ENCODE measurements around the gene THSD7A.

Gene THSD7A

DNA sequence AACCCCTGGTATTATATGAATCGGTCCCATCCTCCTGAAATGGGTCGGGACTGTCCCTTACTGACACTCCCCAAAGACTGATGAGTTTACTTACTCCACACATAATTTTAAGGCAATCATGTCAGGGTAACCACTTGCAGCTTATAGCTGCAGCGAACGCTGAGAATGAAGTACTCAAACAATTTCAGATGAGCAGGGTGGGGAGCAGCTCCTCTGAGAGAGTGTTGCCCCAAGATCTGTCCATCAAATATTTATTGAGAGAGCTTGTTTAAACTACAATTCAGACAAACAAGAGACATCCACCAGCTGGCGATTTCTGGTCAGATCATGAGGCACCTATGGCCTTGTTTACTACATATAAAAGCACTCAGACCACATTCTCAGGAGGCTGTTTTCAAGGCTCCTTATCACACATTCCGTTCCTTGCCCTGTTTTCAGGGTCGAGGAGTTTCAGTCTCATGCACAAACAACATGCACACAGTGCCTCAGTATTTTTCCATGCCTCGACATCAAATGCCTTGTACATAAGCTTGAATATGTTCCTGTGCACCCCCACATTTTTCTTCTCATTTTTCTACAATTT lies 80.1 kb downstream of the THSD7A start:
- DNase-seq (ENCODE audit: low read depth in 2 of 2): no peak

DNA sequence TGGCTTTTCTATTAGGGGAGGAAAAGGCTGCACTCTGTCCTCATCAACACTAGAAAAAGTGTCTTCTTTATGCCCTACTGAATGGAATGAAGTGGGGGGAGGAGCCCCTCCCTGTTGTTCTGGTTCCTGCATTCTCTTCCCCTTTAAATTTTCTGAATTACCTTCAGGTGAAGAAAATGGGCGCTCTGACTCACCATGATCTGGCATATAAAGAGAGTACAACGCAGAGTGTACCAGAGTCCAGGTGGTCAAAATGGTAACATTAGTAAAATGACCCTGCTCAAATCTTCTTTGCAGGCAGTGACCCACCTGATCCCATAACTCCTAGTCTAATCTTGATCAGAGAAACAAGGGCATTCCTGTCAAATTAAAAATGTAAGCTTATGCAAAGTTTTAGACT lies 80.7 kb downstream of the THSD7A start:
- DNase-seq (ENCODE audit: low read depth in 2 of 2): no peak

- no peak for DNase-seq (ENCODE audit: low read depth in 2 of 2)
Measured at GRCh38 chr7:11750191-11750590, 81.8 kb downstream of the THSD7A start.

DNA sequence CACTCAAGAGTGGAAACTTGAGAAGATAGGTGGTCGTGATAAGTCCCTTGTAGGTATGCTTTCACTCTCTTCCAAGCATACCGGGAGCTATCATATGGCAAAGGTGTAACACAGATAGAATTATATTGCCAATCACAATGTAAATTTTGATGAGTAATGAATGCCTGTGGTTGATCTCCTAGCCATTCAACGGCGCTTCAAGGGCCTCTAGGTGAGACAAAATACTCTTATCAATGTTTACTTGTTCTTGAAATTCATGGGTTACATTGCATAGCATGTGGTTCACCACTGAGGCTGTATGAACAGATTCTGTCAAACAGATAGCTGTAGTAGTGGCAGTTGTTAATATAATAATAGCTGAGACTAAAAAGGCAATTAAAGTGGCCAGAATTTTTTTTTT lies 82.4 kb downstream of the THSD7A start:
- DNase-seq (ENCODE audit: low read depth in 2 of 2): no peak

GRCh38 chr7:11748884-11749283 lies 83.1 kb downstream of the THSD7A start:
- no peak for DNase-seq (ENCODE audit: low read depth in 2 of 2)

- no peak for DNase-seq (ENCODE audit: low read depth in 2 of 2)
Measured at GRCh38 chr7:11747715-11748485, 84.1 kb downstream of the THSD7A start.

- DNase-seq (ENCODE audit: low read depth in 2 of 2): no peak
Measured at GRCh38 chr7:11746591-11746990, 85.4 kb downstream of the THSD7A start.

GRCh38 chr7:11743548-11743947 lies 88.5 kb downstream of the THSD7A start:
- no peak for DNase-seq (ENCODE audit: low read depth in 2 of 2)

DNA sequence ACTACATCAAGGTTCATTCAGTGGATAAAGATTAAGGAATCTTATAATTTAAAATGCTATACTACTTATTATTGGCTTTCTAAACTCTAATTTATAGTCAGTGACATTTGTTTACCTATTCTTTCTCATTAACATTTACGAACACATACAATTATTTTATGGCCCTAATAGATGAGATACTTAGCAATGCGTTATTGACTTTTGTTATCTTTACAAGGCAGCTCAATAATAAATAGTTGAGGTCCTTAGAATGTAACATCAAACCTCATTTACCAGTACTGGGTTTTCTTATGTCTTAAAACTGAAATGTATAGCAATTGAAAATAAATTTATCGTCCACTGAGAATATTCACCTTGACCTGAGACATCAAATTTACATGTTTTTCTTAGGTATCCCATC lies 89.0 kb downstream of the THSD7A start:
- DNase-seq (ENCODE audit: low read depth in 2 of 2): no peak

DNA sequence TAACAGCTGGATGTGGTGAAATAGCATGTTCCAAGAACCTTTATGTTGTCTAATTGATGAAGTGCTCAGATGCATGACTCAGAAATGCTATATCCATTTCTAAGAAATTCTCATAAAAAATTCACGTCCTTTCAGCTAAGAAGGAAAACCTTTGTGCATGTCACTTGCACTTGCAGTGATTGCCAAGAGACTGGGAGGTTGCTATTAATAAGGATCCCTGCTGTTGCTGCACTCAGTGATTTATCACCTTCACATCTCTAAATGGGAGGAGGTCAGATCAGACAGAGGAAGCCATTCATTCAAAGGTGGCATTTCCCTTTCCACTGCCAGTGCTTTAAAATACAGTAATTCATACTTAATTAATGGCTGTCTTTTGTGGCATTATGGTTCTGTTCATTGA lies 89.5 kb downstream of the THSD7A start:
- DNase-seq (ENCODE audit: low read depth in 2 of 2): no peak

DNA sequence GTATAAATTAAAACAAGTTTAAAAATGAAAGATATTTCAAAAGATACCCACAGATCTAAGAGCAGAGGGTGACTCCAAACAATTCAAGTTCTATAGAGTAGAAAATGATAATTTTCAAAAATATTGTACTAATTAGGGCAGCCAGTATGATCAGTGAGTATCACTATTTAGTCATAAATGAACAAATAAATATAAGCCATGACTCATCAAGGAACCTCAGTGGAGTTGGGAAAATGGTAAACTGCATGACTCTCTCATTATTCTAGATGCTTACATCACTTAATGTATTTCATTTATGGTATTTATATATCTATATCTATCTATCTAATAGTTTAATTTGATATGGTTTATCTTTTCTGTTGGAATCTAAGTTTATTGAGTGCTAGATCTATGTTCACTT lies 94.3 kb downstream of the THSD7A start:
- DNase-seq (ENCODE audit: low read depth in 2 of 2): no peak

- no peak for DNase-seq (ENCODE audit: low read depth in 2 of 2)
Measured at GRCh38 chr7:11732207-11732606, 99.8 kb downstream of the THSD7A start.

GRCh38 chr7:11730725-11731124 lies 101.3 kb downstream of the THSD7A start:
- no peak for DNase-seq (ENCODE audit: low read depth in 2 of 2)

DNA sequence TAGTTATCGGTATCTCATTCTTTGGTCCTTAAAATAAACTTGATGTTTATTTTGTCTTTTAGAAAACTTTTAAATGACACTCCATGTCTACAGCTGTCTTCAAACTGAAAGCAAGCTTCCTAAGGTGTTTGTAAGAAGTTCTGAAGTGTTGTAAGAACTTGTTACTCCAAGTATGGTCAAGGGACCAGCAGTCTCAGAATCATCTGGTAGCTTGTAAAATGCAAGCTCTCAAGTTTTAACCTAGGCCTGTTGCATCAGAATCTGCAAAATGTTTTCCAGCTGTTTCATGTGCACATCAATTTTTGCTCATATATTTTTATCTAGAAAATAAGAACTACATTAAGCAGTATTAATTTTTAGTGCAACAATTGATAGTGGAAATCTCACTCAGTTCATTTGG lies 104.1 kb downstream of the THSD7A start:
- DNase-seq (ENCODE audit: low read depth in 2 of 2): no peak

DNA sequence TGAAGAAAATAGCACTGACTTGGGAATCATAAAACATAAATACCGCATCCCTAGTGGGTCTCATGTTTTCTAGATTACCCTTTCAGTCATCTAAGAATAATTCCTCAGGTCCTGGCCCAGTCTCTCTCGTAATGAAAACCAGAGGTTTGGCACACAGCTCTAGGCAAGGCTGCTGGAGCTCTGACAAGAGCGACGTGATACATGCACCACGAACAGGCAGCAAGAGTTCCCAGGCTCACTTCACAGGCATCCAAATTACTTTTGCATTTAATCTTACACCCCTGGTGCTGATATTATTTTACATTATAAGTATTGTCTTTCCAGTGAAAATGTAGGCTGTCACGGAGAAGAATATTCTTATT lies 105.2 kb downstream of the THSD7A start:
- no peak for DNase-seq (ENCODE audit: low read depth in 2 of 2)

DNA sequence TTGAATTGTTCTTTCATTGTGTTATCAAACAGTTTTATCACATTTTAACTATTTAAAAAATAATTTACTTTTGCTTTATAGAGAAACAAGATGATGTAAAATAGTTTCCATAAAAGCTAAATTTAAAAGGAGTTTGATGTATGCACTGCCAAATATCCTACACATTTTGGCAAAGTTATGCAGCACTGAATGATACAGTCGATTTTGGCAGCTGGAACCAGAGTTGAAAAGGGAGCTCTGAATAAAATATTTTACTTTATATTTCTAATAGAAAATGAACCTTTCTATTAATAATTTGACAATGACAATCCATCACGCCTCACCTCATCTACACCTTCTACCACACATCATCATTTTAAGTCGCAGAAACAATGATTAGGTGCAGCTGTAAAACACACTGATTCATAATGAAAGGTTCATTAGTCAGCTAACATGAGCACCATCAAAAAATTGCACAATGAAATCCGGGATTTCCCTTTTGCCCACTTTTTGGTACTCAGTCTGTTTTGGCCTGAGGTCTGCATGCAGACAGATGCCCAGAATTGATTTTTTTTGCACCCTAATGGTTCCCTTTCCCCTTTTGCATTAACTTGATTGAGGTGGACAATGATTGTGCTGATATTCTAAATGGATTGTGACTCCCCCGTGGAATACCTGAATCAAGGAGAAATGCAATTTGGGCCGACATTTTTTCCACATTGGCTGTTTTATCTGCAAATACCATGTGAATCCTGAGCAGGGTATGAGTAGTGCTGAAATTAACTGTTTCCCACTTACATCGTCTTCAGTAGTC lies 105.8 kb downstream of the THSD7A start:
- DNase-seq (ENCODE audit: low read depth in 2 of 2): no peak

GRCh38 chr7:11716185-11716584 lies 115.8 kb downstream of the THSD7A start:
- DNase-seq (ENCODE audit: low read depth in 2 of 2): no peak

DNA sequence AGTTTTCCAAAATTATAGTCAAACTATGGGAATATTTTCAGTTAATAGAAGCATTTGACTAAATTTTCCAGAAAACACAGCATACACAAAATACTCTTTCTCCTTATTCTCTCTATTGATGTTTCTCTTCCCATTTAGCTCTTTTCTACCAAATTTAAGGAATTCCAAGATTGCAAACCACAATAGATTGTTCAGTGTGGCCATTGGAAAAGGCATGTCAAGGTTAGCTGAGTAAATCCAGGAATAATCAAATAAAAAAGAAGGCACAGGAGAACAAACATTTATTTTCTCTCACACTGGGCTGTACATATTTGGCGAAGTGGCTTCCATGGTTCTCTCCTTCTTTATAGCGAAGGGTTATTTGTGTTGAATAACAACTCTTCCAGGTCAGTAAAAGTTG lies 117.3 kb downstream of the THSD7A start:
- DNase-seq (ENCODE audit: low read depth in 2 of 2): no peak

- no peak for DNase-seq (ENCODE audit: low read depth in 2 of 2)
Measured at GRCh38 chr7:11714205-11714604, 117.8 kb downstream of the THSD7A start.

DNA sequence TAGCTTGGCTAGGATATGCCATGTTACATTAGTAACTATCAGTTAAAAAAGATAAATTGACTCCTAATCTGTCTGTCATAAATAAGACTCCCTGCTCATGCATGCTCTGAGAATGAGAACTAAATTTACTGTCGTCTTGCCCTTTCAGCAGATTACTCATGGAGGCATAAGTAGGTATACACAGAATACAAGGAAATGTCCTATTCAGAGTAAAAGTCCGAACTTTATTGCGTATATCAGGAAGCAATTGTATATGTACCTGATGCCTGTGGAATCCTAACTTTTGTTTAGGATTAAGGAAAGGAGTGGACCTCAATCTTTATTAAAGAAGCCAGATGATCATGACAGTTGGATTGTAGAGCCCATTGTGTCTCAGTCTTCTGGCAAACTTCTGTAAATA lies 118.6 kb downstream of the THSD7A start:
- no peak for DNase-seq (ENCODE audit: low read depth in 2 of 2)

- DNase-seq (ENCODE audit: low read depth in 2 of 2): no peak
Measured at GRCh38 chr7:11710377-11710776, 121.6 kb downstream of the THSD7A start.

GRCh38 chr7:11709196-11709595 lies 122.8 kb downstream of the THSD7A start:
- DNase-seq (ENCODE audit: low read depth in 2 of 2): no peak

- no peak for DNase-seq (ENCODE audit: low read depth in 2 of 2)
Measured at GRCh38 chr7:11707606-11708193, 124.3 kb downstream of the THSD7A start.

All from stimulated activated CD8-positive, alpha-beta memory T cell treated with anti-CD3 and anti-CD28 coated beads, Interleukin-7, amount 100 ng/mL, for 4 hours (primary cell).